HCT116 (cell line): ENCODE measurements around the gene OR5K4. TPM values are rescaled to one million over a fixed set of nuclear protein-coding genes. Genes with fewer than 3 reads are reported as not detected.

Experiments
- ATAC-seq: fragments of 200-7000 bp; cut with Tn5 transposase; 2 replicates; pipeline ENCODE4 v1.9.1; 2020; ENCODE audit warnings: mild to moderate bottlenecking, moderate library complexity
- BruUV-seq: library from RNA; stranded (reverse); fragments of 400-500 nt; replicated peaks from 2 replicates; lab custom pipeline; 2021; lab: Mats Ljungman, UMichigan
- CTCF ChIA-PET: fragments of 300-600 bp; sonication (Branson Sonifier 250); formaldehyde crosslinking; loops from one replicate; lab custom pipeline; 2021; ENCODE audit warnings: antibody characterized with exemption; lab: Charles Lee
- POLR2A ChIA-PET: fragments of 300-600, 350-600 bp; sonication (Branson Sonifier 250); formaldehyde crosslinking; loops from one replicate; lab custom pipeline; 2021; ENCODE audit warnings: antibody characterized with exemption; lab: Charles Lee
- RAD21 ChIA-PET, 2 experiments: fragments of 300-600 bp; sonication (Branson Sonifier 250); formaldehyde crosslinking; loops; one replicate each; lab custom pipeline; 2023; ENCODE audit warnings: low total read pairs in 2 of 2; ENCODE audit not compliant: uncharacterized antibody in 2 of 2, unreplicated experiment in 2 of 2, low non-redundant PET in 1 of 2; lab: Charles Lee
- DNase-seq: peaks from one replicate; pipeline ENCODE4 v3.0.0-alpha.2; 2010; ENCODE audit warnings: low read depth, low spot score
- H2AFZ ChIP-seq: fragments of 200-600 bp; shearing (Covaris generic), sonication (generic); 2 replicates; pipeline ENCODE4 v1.6.1; 2017; ENCODE audit warnings: low read depth, mixed run types, mixed read lengths, antibody characterized with exemption, low read length; ENCODE audit not compliant: poor library complexity, severe bottlenecking
- H3K27ac ChIP-seq: 2 replicates; pipeline ENCODE4 v1.5.1; 2012; ENCODE audit warnings: low read depth, low read length
- H3K27me3 ChIP-seq: fragments of 200-600 bp; sonication (generic); 2 replicates; pipeline ENCODE4 v1.6.1; 2016; ENCODE audit warnings: mixed run types, low read length, mixed read lengths; ENCODE audit not compliant: insufficient read depth
- H3K36me3 ChIP-seq, 2 experiments: fragments of 200-500 bp in 1 of 2; fragments of 200-600 bp in 1 of 2; sonication (Bioruptor generic) in 1 of 2; sonication (generic) in 1 of 2; 2 replicates each; pipeline versions ENCODE4 v1.5.1 to v1.6.1; 2014 to 2016; ENCODE audit warnings: low read length in 2 of 2, inconsistent platforms in 1 of 2, mixed read lengths in 1 of 2, mixed run types in 1 of 2; ENCODE audit not compliant: insufficient read depth in 2 of 2, control insufficient read depth in 1 of 2
- H3K4me1 ChIP-seq, 2 experiments: fragments of 200-600 bp in 1 of 2; sonication (generic) in 1 of 2; 2 replicates each; pipeline versions ENCODE4 v1.5.1 to v1.6.1; 2012 to 2017; ENCODE audit warnings: low read length in 2 of 2, inconsistent platforms in 1 of 2, mild to moderate bottlenecking in 1 of 2, mixed read lengths in 1 of 2, mixed run types in 1 of 2, moderate library complexity in 1 of 2; ENCODE audit not compliant: insufficient read depth in 2 of 2, control insufficient read depth in 1 of 2
- H3K4me2 ChIP-seq: fragments of 200-600 bp; sonication (generic); 2 replicates; pipeline ENCODE4 v1.6.1; 2017; ENCODE audit warnings: mixed run types, low read length, mixed read lengths
- H3K4me3 ChIP-seq, 2 experiments: fragments of 200-600 bp in 1 of 2; sonication (generic) in 1 of 2; replicated peaks in 1 of 2; 2 replicates each; pipeline ENCODE4 v1.5.1; 2011 to 2016; ENCODE audit warnings: low read length in 2 of 2, control low read depth in 1 of 2, low read depth in 1 of 2, mild to moderate bottlenecking in 1 of 2, mixed read lengths in 1 of 2, mixed run types in 1 of 2
- H3K79me2 ChIP-seq: fragments of 200-600 bp; sonication (generic); 2 replicates; pipeline ENCODE4 v1.6.1; 2017; ENCODE audit warnings: mild to moderate bottlenecking, mixed run types, low read length, moderate library complexity, mixed read lengths; ENCODE audit not compliant: insufficient read depth
- H3K9ac ChIP-seq: fragments of 200-600 bp; sonication (generic); 2 replicates; pipeline ENCODE4 v1.6.1; 2016; ENCODE audit warnings: low read length, mixed read lengths
- H3K9me2 ChIP-seq: fragments of 200-600 bp; sonication (generic), shearing (Covaris generic); 2 replicates; pipeline ENCODE4 v1.6.1; 2017; ENCODE audit warnings: mixed run types, mild to moderate bottlenecking, moderate library complexity; ENCODE audit not compliant: insufficient read depth
- H3K9me3 ChIP-seq, 2 experiments: fragments of 200-500 bp in 1 of 2; fragments of 200-600 bp in 1 of 2; sonication (Bioruptor generic) in 1 of 2; sonication (generic) in 1 of 2; 2 replicates each; pipeline ENCODE4 v1.6.1; 2014 to 2017; ENCODE audit warnings: low read length in 2 of 2, mixed read lengths in 2 of 2, inconsistent platforms in 1 of 2, low read depth in 1 of 2, mild to moderate bottlenecking in 1 of 2, mixed run types in 1 of 2, moderate library complexity in 1 of 2; ENCODE audit not compliant: control insufficient read depth in 1 of 2, insufficient read depth in 1 of 2
- H4K20me1 ChIP-seq: fragments of 200-600 bp; sonication (generic), shearing (Covaris generic); 2 replicates; pipeline ENCODE4 v1.6.1; 2017; ENCODE audit warnings: mixed run types, mild to moderate bottlenecking, moderate library complexity; ENCODE audit not compliant: insufficient read depth
- CEBPB ChIP-seq: IDR thresholded peaks from 2 replicates; pipeline ENCODE4 v1.6.1; 2012; ENCODE audit warnings: low read depth
- FOSL1 ChIP-seq: IDR thresholded peaks from 2 replicates; pipeline ENCODE4 v1.6.1; 2012; ENCODE audit warnings: low read depth
- POLR2A ChIP-seq: IDR thresholded peaks from 2 replicates; pipeline ENCODE4 v1.7.0; 2011; ENCODE audit warnings: borderline replicate concordance; ENCODE audit not compliant: insufficient read depth, insufficient read length; ENCODE audit errors: extremely low read depth
- RAD21 ChIP-seq: IDR thresholded peaks from 2 replicates; pipeline ENCODE4 v1.6.1; 2012; ENCODE audit warnings: low read depth, mild to moderate bottlenecking
- REST ChIP-seq: IDR thresholded peaks from 2 replicates; pipeline ENCODE4 v1.6.1; 2012; ENCODE audit warnings: low read depth
- TCF7L2 ChIP-seq: IDR thresholded peaks from 2 replicates; pipeline ENCODE4 v1.7.0; 2011; ENCODE audit warnings: borderline replicate concordance, inconsistent platforms; ENCODE audit not compliant: insufficient read depth, insufficient read length; ENCODE audit errors: extremely low read depth
- ZFX ChIP-seq: fragments of 450-650 bp; IDR thresholded peaks from 2 replicates; pipeline ENCODE4 v1.6.1; 2017
- intact Hi-C: fragments of 100-400 bp; cut with micrococcal nuclease; formaldehyde crosslinking; loops from 2 replicates; pipeline ENCODE4 v1.10.0; 2022
- total RNA-seq: library from RNA; stranded (reverse); gene quantifications from one replicate; pipeline ENCODE4 v1.2.1, GENCODE V29; 2021; ENCODE audit not compliant: unreplicated experiment
- TF ChIP-seq, protein P1 (sequence below), 3 experiments: fragments of 200-600 bp in 1 of 3; sonication (generic) in 1 of 3; IDR thresholded peaks in 2 of 3; conservative IDR thresholded peaks in 1 of 3; 2 replicates each; pipeline ENCODE4 v1.5.1; 2012 to 2017; ENCODE audit warnings: low read depth in 2 of 3, low read length in 2 of 3, antibody characterized with exemption in 1 of 3, borderline replicate concordance in 1 of 3, control low read depth in 1 of 3, mild to moderate bottlenecking in 1 of 3, mixed read lengths in 1 of 3, mixed run types in 1 of 3, moderate library complexity in 1 of 3; ENCODE audit not compliant: insufficient read depth in 1 of 3

The OR5K4 gene
- total RNA-seq, 1 experiment from 2014 or later = not detected

DNA sequence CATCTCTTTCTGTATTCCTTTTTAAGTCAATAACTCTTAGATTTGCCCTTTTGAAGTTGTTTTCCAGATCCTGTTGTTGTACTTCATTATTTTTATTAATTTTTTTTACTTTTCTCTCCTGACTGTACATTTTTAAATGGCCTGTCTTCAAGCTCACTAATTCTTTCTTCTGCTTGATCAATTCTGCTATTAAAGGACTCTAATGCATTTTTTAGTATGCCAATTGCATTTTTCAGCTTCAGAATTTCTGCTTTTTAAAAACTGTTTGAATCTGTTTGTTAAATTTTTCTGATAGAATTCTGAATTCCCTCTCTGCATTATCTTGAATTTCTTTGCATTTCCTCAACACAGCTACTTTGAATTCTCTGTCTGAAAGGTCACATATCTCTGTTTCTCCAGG, 5.6 kb downstream of the OR5K4 start:
- no peaks in the 10 kb centered on the region for H3K27me3 ChIP-seq
- no peaks in the 10 kb centered on the region for H3K36me3 ChIP-seq
- no peak for DNase-seq
- no peak overlapping the region for H3K4me2 ChIP-seq
- no peaks in the 10 kb centered on the region for H3K4me1 ChIP-seq
- no peak for TF ChIP-seq TCF7L2
- no peak for TF ChIP-seq POLR2A
- no peak for TF ChIP-seq REST
- no peak for TF ChIP-seq FOSL1
- no peak for TF ChIP-seq ZFX
- no peak for TF ChIP-seq RAD21
- TF ChIP-seq, protein P1, sequence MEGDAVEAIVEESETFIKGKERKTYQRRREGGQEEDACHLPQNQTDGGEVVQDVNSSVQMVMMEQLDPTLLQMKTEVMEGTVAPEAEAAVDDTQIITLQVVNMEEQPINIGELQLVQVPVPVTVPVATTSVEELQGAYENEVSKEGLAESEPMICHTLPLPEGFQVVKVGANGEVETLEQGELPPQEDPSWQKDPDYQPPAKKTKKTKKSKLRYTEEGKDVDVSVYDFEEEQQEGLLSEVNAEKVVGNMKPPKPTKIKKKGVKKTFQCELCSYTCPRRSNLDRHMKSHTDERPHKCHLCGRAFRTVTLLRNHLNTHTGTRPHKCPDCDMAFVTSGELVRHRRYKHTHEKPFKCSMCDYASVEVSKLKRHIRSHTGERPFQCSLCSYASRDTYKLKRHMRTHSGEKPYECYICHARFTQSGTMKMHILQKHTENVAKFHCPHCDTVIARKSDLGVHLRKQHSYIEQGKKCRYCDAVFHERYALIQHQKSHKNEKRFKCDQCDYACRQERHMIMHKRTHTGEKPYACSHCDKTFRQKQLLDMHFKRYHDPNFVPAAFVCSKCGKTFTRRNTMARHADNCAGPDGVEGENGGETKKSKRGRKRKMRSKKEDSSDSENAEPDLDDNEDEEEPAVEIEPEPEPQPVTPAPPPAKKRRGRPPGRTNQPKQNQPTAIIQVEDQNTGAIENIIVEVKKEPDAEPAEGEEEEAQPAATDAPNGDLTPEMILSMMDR (IDR thresholded peaks at IDR 0.05 in 2 of 3, conservative IDR thresholded peaks at IDR 0.05 in 1 of 3; ENCODE audit: borderline replicate concordance in 1 of 3, insufficient read depth in 1 of 3, low read depth in 2 of 3, low read length in 2 of 3) = no peak
- TF ChIP-seq CEBPB = no peak
- TF ChIP-seq, all 23 proteins: peak for 0
- Histone ChIP-seq H3K79me2 (no peaks in the 10 kb centered on the region), H3K4me3 (no peak overlapping the region), H3K9ac (no peak overlapping the region), H2AFZ (no peak overlapping the region), H3K9me3 (no peaks in the 10 kb centered on the region), H3K9me2 (no peaks in the 10 kb centered on the region; the same call in 1 of the 2 replicates), H3K27ac (no peak overlapping the region), H4K20me1 (no peaks in the 10 kb centered on the region)
- ATAC-seq = no peak
- intact Hi-C loops = no loop called here
- ChIA-PET POLR2A (no interaction called here), CTCF (no interaction called here), RAD21 (no interaction called here)
- no TSS peak for BruUV-seq
